HG03432 (cell line): ENCODE data around the gene LTBP2.

Source experiments
- ATAC-seq: cut with Tn5 transposase; IDR thresholded peaks from one replicate; pipeline ENCODE4 v1.9.1; 2021; ENCODE audit warnings: mild to moderate bottlenecking, moderate library complexity; ENCODE audit not compliant: unreplicated experiment

Gene LTBP2

GRCh38 chr14:74492776-74493342, 119.2 kb downstream of the LTBP2 start, which contains the start of gene NPC2:
TSS of gene NPC2 (minus strand) at chr14:74493305. CDS start at chr14:74493274, 31 bp downstream.
- ATAC-seq, result peak; percentile 20

GRCh38 chr14:74491956-74492775, 119.9 kb downstream of the LTBP2 start:
- ATAC-seq, result no peak

- no peak for ATAC-seq
These were observed 121.6 kb downstream of the LTBP2 start for GRCh38 chr14:74490486-74490885.

GRCh38 chr14:74488786-74489397, 123.1 kb downstream of the LTBP2 start:
- ATAC-seq, result no peak

- no peak for ATAC-seq
These were observed 125.9 kb downstream of the LTBP2 start for GRCh38 chr14:74486164-74486563.

- ATAC-seq, result no peak
These were observed 128.7 kb downstream of the LTBP2 start for GRCh38 chr14:74483321-74483720.

GRCh38 chr14:74482571-74482970, 129.5 kb downstream of the LTBP2 start:
- ATAC-seq, result no peak

- ATAC-seq, result no peak
These were observed 132.0 kb downstream of the LTBP2 start for GRCh38 chr14:74480046-74480445.

GRCh38 chr14:74478996-74479635, 132.9 kb downstream of the LTBP2 start:
- ATAC-seq, result no peak

GRCh38 chr14:74476607-74477006, 135.4 kb downstream of the LTBP2 start:
- no peak for ATAC-seq

GRCh38 chr14:74476107-74476506, 135.9 kb downstream of the LTBP2 start:
- no peak for ATAC-seq

GRCh38 chr14:74475678-74476077, 136.4 kb downstream of the LTBP2 start:
- no peak for ATAC-seq

GRCh38 chr14:74474376-74474775, 137.7 kb downstream of the LTBP2 start:
- ATAC-seq, result no peak

- ATAC-seq, result no peak
These were observed 139.4 kb downstream of the LTBP2 start for GRCh38 chr14:74472601-74473000.

- ATAC-seq, result no peak
These were observed 142.2 kb downstream of the LTBP2 start for GRCh38 chr14:74469548-74470518.

- no peak for ATAC-seq
These were observed 143.5 kb downstream of the LTBP2 start for GRCh38 chr14:74468513-74468912.

GRCh38 chr14:74465335-74465734, 146.7 kb downstream of the LTBP2 start:
- ATAC-seq, result no peak

GRCh38 chr14:74464785-74465184, 147.3 kb downstream of the LTBP2 start:
- ATAC-seq, result no peak

GRCh38 chr14:74463697-74464096, 148.3 kb downstream of the LTBP2 start:
- no peak for ATAC-seq

GRCh38 chr14:74462993-74463392, 149.0 kb downstream of the LTBP2 start:
- no peak for ATAC-seq
